Sciatic nerve (tissue), 2 donors: ENCODE measurements around the gene FMNL3. TPM values are rescaled to one million over a fixed set of nuclear protein-coding genes. Genes with fewer than 3 reads are reported as not detected.
A peak's percentile ranks its signal among the peaks of the same experiment; 100 is the strongest.
"Not testable (repeated sequence)": the region's sequence is repeated elsewhere in the genome, so short reads cannot be mapped to it uniquely, and the experiment has no call there.

ENCODE experiments used
- ATAC-seq: fragments of 200-7000 bp; cut with Tn5 transposase; one replicate; pipeline ENCODE4 v1.9.1; 2020; ENCODE audit warnings: mild to moderate bottlenecking, moderate library complexity
- DNase-seq: peaks from one replicate; pipeline ENCODE4 v3.0.0-alpha.2; 2020; ENCODE audit warnings: low spot score
- intact Hi-C: fragments of 100-400 bp; cut with DNase I; formaldehyde crosslinking; loops from one replicate; pipeline ENCODE4 v1.14.2; 2022
- total RNA-seq: library from RNA; stranded (reverse); fragmentation: NEBNext Ultra II Directional; extraction: Animal tissue kit (Norgen Biotek cat#: 25700); gene quantifications from one replicate; pipeline ENCODE4 v1.2.1, GENCODE V29; 2021
- donor health status: DM: no; HTN: no; CAD: no.
- donor health status: DM: no; HTN: no; CAD: no.

The FMNL3 gene
- total RNA-seq: 64.8 TPM

GRCh38 chr12:49707128-49707811 is at the start of gene FMNL3:
FMNL3 (minus strand) TSS chr12:49707405; CDS start chr12:49707180, 225 bp downstream.
- intact Hi-C loops: no loop called here
- ATAC-seq: peak; percentile 97

DNA sequence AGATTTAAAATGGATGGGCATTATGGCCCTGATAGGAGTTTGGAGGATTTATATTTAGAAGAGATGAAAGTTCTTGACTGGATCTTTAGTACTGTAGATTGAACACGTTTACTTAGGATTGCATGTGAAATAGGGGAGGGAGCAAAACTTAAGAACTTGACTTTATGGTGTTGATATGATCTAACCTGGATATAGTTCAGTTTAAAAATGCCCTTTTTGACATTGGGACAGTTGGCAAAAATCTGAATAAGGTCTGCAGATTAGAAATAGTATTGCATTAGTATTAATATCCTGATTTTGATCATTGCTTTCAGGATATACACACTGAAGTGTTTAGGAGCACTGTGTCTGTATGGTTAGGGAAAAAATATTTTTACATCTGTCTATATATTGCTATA is 43.8 kb upstream of the FMNL3 start:
- ATAC-seq (no peak), DNase-seq (no peak)
- intact Hi-C loops: no loop called here

More at GRCh38 chr12:49707128-49707811, at the start of gene FMNL3:
- DNase-seq: peak; percentile 99

GRCh38 chr12:49750027-49750995 is 43.1 kb upstream of the FMNL3 start:
- ATAC-seq (no peak), DNase-seq (no peak)
- intact Hi-C loops: no loop called here

- DNase-seq: no peak
- ATAC-seq: no peak
- intact Hi-C loops: no loop called here
Observed at GRCh38 chr12:49748800-49749199, 41.6 kb upstream of the FMNL3 start.

DNA sequence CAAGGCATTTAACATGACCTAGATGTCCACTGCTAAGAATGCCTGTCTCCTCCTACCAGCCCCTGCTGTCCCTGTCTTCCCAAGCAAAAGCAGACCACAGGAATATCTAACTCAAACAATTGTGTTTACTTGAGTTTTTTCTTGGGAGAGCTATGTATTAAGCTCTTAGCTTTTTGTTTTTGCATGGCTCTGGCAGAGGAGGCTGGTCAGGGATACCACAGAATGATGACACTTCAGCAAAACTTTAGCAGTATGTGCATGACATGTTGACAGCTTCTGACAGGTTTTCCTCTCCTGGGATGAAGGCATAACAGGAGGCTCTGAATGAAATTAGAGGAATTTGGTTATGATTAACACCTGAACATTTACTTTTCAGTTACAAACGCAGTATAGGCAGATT is 41.1 kb upstream of the FMNL3 start:
- intact Hi-C loops: no loop called here
- ATAC-seq (no peak), DNase-seq (no peak)

DNA sequence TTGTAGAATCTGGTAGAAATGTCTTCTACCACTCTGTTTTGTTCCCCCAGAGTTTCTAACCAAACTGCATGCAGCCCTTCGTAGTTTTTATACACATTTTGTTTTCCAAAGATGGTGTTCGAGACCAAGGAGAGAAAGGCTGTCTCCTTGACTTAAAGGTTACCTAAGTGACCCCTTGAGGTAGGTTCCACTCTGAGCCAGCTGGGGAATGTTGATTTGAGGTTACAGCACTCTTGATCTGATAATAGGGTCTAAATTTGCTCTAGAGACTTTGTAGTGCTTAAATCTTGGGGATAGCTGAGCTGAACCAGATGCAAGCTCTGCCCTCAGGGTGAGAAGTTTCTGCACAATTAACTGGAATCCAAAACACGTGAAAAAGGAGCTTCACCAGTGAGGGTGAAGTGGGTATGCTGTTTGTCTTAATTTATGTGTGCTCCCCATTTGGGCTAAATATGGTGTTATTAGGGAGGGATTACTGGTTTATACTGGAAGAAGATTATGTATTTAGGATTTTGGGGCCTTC is 37.2 kb upstream of the FMNL3 start:
- intact Hi-C loops: no loop called here
- ATAC-seq (no peak), DNase-seq (no peak)

DNA sequence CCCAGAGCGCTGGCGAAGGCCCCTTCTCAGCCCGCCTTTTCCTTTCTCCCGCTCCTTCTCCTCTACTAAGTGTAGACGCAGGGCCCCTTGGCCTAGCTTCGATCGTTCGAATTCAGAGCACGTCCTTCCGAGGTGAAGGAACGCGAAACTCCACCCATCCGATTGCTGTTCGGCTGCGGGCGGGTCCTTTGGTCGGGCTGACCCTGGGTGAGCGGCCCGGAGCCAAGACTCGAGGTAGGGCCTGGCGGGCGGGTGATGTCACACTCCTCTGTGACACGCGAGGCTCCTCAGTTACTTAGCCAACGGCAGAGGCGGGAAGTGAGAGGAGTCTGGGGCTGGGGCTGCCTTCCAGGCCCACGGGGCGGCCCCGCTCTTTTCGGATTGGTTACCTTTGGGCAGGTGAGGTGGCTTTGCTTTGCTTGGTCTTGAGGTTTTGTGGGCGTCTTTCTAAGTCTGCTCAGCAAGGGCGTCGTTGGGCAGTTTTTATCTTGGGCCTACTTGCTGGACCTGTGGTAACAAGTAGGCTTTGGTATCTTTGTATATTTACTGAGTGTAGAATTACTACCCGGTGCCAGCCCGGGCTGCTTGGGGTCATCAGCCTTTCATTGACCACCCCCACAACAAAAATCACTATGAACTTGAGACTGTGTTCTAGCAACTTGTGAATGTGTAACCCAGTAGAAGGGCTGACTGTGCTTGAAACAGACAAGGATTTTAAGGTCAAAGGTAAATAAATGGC is 34.8 kb upstream of the FMNL3 start:
- ATAC-seq: peak; percentile 80
- intact Hi-C loops: no loop called here
- peak; percentile 85 for DNase-seq

- DNase-seq (peak; percentile 99), ATAC-seq (peak; percentile 99)
- intact Hi-C loops: no loop called here
Observed at GRCh38 chr12:49740930-49741881, 34.0 kb upstream of the FMNL3 start, which contains the start of gene TMBIM6. TMBIM6 (plus strand) TSS chr12:49741557; CDS start chr12:49752494, 10,937 bp downstream.

DNA sequence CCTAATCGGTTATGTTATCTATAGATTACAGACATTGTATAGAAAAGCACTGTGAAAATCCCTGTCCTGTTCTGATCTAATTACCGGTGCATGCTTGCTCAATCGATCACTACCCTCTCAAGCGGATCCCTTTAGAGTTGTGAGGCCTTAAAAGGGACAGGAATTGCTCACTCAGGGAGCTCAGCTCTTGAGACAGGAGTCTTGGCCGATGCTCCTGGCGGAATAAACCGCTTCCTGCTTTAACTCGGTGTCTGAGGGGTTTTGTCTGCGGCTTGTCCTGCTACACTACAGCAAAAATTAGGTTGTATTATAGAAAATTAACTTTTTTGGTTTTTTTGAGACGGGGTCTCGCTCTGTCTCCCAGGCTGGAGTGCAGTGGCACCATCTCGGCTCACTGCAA is 33.1 kb upstream of the FMNL3 start:
- DNase-seq, ATAC-seq, intact Hi-C loops: not testable (repeated sequence)

DNA sequence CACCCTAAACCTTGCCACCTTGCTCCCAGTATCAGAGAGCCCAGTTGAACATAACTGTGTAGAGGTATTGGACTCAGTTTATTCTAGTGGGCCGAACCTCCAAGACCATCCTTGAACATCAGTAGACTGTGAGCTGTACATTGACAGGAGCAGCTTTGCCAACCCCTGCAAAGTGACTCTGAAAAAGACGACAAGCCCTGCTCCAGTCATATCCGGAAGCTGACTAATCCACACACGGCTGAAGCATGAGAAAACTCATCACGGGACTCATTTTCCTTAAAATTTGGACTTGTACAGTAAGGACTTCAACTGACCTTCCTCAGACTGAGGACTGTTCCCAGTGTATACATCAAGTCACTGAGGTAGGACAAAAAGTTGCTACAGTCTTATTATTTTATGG is 31.5 kb upstream of the FMNL3 start:
- intact Hi-C loops: not testable (repeated sequence)

DNA sequence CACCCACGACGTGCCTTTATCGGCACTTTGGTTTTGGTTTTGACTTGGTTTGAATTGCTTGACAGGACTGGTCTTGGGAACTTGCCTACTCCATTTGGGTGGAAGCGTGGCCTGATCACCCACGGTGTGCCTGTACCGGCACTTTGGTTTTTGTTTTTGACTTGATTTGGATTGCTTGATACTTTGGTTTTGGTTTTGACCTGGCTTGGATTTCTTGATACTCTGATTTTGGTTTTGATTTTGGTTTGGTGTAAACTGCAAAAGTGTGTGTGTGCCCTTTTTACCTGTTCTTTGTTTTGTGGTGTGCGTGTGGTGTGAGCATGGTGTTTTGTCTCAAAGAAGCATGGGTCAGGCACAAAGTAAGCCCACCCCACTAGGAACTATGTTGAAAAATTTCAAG is 27.7 kb upstream of the FMNL3 start:
- intact Hi-C loops, ATAC-seq: not testable (repeated sequence)

More for the DNA sequence above, 31.5 kb upstream of the FMNL3 start:
- not testable (repeated sequence) for DNase-seq, ATAC-seq

GRCh38 chr12:49733219-49734017 is 26.2 kb upstream of the FMNL3 start:
- ATAC-seq: no peak
- intact Hi-C loops: no loop called here

More for the DNA sequence above, 27.7 kb upstream of the FMNL3 start:
- not testable (repeated sequence) for DNase-seq

GRCh38 chr12:49730568-49731101 is 23.4 kb upstream of the FMNL3 start:
- no peak for DNase-seq
- ATAC-seq: no peak
- intact Hi-C loops: no loop called here

More at GRCh38 chr12:49733219-49734017, 26.2 kb upstream of the FMNL3 start:
- no peak for DNase-seq

- intact Hi-C loops: no loop called here
- ATAC-seq (no peak), DNase-seq (no peak)
Observed at GRCh38 chr12:49730050-49730449, 22.8 kb upstream of the FMNL3 start.

DNA sequence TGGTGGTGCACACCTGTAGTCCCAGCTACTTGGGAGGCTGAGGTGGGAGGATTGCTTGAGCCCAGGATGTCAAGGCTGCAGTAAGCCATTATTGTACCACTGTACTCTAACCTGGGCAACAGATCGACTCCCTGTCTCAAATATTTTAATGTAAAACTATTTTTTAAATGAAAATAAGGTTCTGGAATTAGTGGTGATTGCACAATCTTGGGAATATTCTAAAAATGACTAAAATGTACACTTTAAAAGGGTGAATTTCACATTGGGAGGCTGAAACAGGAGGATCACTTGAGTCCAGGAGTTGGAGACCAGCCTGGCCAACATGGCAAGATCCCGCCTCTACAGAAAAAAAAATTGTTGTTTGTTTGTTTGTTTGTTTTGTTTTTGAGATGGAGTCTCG is 21.2 kb upstream of the FMNL3 start:
- intact Hi-C loops: no loop called here
- no peak for DNase-seq
- no peak for ATAC-seq

DNA sequence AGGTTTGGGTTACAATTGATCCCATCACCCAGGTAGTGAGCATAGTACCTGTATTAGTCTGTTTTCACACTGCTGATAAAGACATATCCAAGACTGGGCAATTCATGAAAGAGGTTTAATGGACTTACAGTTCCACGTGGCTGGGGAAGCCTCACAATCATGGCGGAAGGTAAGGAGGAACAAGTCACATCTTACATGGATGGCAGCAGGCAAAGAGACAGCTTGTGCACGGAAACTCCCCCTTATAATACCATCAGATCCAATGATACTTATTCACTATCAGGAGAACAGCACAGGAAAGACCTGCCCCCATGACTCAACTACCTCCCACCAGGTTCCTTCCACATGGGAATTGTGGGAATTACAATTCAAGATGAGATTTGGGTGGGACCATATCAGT is 14.2 kb upstream of the FMNL3 start:
- DNase-seq, ATAC-seq, intact Hi-C loops: not testable (repeated sequence)

- no peak for DNase-seq
- no peak for ATAC-seq
- intact Hi-C loops: no loop called here
Observed at GRCh38 chr12:49720214-49720613, 13.0 kb upstream of the FMNL3 start.
